KG1 (cell line): ENCODE results near the gene FLT4.

ENCODE experiments used
- DNase-seq: peaks from one replicate; lab custom pipeline; 2025; lab: John Stamatoyannopoulos, UW

Gene FLT4

DNA sequence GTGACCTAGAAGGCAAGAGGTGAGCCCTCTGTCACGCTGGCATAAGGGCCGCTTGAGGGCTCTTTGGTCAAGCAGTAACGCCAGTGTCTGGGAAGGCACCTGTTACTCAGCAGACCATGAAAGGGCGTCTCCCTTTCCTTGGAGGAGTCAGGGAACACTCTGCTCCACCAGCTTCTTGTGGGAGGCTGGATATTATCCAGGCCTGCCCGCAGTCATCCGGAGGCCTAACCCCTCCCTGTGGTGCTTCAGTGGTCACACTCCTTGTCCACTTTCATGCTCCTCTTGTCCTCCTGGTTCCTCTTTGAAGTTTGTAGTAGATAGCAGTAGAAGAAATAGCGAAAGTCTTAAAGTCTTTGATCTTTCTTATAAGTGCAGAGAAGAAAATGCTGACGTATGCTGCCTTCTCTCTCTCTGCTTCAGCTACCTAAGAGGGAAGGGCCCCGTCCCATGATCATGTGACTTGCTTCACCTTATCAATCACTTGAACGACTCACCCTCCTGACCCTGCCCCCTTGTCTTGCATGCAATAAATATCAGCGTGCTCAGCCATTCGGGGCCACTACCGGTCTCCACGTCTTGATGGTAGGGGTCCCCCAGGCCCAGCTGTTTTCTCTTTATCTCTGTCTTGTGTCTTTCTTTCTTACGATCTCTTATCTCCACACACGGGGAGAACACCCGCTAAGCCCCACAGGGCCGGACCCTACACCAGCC, 41.4 kb downstream of the FLT4 start:
- DNase-seq = no peak

DNA sequence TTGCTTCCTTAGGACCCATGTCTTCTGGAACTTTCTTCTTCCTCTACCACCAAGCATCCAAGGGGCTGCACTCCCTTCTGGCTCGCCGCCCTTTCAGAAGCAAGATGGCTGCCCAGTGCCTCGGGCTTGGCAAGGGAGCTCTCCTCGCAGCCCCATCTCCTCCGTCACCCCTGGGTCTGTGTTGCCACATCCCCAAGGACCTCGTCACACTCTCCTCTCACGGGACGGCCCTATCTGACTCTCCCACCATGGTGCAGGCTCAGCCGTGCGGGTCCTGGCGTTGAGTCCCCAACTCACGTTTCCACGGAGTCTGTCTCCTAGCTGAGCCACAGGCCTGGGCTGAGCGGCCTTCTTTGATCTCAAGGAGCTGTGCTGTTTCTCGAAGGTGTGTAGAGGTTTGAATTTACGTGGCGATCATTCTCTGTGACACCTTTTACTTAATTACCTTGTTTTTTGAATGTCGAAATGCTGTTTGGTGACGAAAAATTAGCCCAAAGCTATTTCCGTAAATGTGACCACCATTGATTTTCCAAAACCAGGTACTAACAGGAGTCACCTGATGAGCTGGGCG, 43.1 kb downstream of the FLT4 start:
- DNase-seq = no peak

DNA sequence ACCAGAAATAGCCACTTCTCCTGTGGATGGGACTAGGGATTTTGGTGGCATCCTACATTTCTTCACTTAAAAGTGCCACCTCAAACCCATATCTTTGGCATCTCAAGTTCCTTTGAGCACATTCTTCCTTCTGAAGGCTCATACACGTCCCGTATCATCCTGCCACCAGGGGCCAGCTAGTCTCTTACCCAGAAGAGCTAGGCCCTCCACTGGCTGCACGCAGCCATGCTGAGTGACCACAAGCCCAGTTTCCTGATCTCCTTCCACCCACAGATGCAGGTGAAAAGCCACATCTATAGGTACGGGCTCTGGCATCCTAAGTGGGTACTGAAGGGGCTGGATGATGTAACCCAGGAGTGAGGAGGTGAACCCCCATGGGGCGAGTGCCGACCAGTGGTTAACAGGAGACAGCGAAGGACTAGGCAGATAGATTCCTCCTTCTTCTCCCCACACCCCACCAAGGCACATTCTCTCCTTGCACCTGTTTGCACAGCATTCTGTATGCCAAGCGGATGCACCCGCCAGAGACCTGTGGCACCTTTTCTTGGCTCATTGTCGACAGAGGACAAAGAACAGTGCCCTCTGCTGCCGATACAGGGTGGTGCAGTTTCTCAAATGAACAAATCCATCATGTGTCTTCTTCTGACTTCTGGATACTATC, 43.7 kb downstream of the FLT4 start:
- peak; percentile 21 for DNase-seq

DNA sequence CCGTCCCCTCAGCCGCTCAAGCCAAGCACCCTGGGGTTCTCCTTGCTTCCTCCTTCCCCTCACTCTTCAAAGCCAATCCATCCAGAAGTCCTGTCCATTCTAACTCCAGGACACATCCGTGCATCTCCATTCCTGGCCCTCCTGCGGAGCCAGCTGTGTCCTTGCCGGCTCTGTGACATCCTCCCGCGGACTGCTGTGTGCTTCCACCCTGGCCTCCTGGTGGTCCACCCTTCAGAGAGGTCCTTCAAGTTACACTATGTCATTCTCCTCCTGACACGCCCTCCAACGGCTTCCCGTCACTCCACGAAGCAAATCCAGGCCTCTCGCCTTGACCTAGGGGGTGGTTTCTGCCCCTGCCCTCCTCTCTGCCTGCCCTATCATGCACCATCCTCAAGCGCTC, 45.1 kb downstream of the FLT4 start:
- DNase-seq = no peak

DNA sequence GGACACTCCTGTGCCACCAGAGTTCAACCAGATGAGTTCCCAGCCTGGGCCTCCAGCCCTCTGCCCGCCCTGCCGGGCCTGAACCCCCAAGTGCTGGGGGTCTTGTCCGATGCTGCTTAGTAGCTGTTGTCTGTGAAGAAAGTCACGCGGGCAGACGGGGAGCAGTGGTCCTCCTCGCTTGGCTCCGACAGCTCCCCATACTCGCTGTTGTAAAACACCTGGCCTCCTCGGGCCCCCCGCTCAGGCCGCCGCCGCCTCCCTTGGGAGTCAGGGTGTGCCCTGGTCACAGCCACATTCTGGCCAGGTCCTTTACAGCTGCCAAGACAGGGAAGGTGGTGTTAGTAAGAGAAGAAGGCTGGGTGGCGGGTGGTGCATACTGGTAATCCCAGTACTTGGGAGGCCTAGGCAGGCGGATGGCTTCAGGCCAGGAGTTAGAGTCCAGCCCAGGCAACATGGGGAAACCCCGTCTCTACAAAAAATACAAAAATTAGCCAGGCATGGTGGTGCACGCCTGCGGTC, 46.3 kb downstream of the FLT4 start:
- DNase-seq = no peak

DNA sequence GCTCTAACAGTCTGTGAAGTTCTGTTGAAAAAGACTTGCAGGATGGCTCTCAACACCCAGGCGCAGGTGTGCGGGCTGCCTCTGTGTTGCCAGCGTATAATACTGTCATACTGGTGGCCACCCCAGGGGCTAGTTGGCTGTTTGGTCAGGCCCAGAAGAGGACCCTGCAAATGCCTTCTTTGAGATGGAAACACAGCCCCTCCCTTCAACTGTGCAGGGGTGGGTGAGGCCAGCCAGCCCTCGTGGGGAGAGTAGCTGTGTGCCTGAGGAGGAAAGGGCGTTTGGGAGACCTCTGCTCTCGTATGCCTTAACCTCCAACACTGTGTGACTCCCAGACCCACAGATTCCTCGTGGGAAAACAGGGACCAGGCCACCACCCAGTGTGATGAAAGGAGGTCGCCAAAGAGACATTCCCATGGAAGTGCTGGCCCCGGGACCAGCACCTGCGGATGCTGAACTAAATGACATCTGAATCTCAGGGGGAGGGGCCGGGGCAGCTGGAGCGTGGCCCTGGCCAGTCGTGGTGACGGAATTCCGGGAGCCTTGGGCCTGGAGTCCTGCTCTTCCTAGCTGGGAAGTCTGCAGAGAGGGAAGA, 46.8 kb downstream of the FLT4 start:
- no peak for DNase-seq

DNA sequence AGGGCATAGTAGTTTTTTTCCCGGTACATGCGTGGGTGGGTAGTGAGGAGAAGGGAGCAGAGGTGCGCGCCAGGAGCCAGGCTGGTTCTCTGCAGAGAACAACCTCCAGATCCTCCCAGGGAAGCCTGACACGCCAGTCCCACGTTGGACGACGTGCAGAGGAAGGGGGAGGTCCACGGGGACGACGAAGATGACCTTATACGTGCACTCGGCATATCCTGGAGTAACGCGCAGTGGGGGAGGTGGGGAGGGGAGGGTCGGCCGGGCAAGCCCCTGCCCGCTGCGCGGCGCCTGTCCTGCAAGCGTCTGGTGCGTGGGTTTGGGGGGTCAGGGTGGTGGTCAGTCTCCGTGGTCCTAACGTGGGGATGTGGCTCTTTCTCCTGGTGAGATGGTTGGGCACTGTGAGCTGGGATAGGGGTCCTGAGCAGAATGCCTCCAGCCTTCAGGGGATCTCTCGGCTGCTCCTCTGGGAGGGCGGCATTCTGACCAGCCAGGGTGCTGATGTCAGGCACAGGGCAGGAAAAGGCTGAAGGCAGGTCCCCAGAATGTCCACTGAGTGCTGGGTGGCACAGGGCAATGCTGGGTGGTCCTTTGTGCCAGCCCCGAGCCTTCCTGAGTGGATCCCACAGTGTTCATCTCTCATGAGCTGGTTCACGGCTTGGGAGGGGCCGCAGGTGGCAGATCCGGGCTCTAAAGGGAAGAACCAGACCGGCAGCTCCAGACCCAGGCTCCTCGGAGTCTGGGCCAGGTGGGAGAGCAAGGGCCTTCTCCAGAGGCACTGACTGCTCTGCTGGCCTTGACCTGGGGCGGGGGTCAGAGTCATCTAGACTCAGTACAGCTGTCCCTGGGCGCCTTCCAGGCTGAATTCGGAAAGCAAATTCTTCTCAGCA, 47.6 kb downstream of the FLT4 start:
- DNase-seq = no peak

DNA sequence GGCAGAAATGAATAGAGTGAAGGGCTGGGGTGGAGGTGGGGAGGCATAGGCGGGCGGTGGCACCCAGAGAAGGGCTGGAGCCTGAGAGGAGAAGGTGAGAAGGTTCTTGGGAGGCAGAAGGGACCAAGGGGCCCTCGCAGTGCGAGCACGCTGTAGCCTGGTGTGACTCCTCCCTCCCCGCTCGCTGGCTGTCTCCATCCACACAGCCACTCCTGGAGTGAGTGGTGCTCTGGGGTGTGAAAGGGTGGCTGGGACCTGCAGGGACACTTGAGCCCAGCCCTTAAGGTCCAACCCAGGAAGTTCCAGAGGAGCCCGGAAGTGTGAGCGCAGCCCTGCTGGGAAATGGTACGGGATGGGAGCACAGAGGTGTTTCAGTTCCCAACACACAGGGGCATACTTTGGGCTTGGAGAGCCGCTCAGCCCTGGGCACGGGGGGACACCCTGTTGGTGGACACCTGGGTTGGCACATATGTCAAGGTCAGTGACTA, 48.8 kb downstream of the FLT4 start:
- DNase-seq = no peak

DNA sequence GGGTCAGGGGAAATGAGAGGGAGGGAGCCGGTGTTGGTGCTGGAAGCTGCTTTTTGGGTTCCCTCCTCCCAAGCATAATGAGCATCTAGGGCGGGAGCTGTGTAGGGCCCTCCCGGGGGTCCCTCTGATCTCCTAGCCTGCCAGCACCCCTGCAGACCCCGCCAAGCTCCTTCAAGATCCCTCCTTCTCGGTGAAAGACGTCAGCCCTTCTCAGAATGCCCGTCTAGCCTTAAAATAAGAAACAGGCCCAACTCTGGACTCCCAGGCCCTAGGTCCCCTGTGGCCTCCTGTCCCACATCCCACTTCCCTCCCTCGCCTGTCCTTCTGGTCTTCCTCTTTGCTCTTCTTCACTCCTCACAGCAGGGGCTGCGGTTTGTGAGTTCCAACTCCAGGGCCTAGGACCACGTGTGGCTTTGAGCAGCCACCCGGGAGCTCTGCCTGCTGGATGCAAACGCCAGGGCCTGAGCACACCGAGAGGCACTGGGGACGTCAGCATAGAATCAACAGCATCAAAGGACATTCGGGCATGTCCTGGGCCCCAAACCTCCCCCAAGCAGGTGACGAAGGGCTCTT, 49.3 kb downstream of the FLT4 start:
- DNase-seq = no peak

DNA sequence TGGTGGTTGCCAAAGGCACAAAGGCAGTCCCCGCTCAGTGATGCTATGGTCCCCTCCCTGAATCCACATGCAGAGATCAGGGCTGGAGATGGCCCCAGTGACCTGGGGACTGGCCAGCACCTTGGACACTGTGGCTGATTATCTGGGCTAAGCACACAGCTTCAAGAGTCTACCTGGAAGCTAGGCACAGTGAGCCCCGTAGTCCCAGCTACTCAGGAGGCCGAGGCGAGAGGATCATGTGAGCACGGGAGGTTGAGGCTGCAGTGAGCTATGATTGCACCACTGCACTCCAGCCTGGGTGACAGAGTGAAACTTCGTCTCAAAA, 49.8 kb downstream of the FLT4 start:
- no peak for DNase-seq

DNA sequence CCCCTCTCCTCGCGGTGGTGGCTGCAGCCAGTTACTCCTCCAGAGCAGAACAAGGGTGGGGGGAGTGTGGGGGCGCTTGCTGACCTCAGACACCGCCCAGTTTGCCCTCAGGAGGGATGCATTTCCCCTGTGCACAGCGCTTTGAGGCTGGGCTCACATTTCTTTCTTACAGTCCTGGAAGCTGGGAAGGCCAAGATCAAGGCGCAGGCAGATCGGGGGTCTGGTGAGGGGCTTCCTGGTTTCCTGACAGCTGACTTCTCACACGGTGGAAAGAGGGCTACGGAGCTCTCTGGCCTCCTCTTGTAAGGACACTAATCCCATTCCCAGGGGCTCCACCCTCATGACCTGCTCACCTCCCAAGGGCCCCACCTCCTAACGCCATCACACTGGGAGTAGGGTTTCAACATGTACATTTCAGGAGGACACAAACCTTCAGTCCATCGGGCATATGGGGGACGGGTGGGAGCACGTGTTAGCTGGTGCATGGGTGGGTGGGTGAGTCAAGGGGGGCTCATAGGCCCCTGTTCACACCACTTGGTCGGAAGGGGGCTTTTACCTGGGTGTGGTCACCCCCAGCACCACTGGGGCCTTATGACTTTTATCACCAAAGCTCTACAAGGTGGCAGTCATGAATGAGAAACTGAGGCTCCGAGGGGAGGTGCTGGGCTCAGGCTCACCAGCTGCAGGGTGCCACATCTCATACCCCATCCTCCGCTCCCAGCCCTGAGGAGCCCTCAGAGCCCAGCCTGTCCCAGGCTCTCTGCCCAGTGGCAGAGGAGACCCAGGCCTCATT, 50.4 kb downstream of the FLT4 start:
- DNase-seq = no peak

DNA sequence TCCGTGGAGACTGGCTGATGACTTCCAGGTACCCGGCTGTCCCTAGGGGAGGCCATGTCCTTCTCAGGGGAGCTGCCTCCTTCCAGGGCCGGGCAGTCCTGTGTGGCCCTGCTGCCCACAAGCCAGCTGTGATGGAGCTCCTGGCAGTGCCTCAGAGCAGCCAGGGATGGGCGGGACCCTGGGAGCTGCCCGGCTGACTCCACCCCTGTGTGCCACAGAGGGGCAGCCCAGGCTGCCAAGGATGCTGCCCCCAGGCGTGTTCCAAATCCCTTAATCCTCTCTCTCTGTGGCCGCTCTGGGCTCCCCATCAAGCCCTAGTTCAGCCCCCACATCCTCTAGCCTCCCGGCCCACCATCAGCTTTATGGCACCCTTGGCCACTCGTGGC, 51.1 kb downstream of the FLT4 start:
- no peak for DNase-seq

DNA sequence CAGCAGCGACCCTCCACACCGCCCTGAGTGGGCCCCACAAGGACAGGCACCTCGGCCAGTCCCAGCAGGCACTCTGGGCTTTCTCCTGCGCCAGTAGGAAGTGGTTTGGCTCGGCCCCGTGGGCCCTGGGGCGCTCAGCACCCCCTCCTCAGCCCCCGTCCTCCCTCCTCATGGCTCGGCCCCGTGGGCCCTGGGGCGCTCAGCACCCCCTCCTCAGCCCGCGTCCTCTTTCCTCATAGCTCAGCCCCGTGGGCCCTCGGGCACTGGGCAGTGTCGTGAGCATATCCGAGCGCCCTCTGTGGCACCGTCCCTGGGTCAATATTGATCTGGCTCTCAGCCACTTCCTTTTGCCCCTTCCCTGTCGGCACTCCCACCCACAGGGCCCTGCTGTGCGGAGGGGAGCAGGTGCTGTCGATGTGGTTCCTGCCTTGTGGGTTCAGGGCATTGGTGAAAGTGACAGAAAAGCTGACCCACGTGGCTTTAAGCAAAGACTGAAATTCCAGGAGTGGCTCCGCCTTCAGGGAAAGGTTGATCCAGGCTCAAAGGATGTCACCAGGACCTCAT, 52.6 kb downstream of the FLT4 start:
- DNase-seq = no peak

DNA sequence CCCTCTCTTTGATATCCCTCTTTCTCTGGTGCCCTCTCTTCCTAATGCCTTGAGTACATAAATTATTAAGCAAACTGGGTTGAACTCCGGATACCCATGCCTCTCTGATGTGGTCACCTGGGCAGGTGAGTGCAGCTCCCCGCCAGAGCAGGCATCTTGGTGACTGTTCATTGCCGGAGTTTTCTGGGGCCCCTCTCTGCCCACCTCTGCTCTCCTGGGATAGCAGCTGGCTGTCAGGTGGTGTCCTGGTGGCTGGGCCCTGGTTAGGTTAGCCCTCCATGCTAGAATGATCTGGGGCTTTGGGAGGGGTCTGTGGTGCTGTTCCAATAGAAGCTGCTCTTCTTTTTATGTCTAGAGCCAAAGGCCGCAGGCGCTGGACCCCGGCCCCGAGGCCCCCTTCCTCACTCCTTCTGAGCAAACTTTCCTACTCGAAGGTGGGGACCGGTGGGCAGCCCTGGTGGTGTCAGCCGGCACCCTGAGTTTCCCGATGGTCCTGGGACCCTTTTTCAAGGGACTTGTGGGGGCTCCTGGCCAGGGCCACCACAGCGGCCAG, 53.2 kb downstream of the FLT4 start:
- DNase-seq = no peak

DNA sequence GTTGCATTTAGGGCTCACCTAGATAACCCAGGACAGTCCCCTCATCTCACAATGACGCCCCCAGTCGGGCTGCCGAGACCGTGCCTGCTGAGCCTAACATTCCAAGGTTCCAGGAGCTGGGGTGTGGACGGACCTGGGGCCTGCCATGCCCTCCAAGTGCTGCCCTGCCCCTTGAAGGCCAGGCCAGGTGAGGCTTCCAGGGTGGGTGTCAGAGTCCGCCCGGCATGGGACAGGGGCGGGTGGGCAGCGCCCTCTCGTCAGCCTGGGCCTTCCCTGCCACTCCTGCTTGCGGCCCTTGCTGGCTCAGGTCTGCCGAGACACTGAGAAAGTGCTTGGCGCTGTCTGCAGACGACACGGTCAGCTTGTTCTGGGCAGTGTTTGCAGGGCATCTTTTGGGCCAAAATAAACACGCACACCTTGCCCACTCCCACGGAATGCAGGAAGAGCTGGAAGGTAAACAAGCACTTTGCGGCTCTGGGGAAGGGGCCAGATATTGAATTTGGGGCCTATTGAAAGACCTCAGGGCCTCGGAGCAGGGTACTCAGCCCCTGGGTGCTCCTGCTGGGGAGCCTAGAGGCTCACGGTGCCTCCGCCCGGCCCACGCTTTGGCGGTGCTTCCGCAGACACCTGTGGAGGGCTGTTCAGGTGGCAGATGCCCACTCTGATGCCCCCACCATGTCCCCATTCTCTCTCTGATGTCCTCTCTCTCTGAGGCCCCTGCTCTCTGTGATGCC, 53.9 kb downstream of the FLT4 start:
- no peak for DNase-seq

DNA sequence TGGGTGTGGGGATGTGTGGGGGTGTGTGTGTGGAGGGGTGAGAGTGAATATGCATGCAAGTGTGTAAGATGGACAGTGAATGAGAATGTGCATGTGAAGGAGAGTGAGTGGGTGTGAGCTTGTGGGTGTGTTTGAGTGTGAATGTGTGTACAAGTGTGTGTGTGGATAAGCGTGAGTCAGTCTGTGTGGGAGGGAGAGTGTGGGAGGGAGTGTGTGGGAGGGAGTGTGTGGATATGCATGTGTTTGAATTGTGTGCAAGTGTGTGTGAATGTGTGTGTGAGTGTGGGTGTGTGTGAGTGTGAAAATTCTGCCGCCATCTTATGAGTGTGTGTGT, 54.4 kb downstream of the FLT4 start:
- no peak for DNase-seq

DNA sequence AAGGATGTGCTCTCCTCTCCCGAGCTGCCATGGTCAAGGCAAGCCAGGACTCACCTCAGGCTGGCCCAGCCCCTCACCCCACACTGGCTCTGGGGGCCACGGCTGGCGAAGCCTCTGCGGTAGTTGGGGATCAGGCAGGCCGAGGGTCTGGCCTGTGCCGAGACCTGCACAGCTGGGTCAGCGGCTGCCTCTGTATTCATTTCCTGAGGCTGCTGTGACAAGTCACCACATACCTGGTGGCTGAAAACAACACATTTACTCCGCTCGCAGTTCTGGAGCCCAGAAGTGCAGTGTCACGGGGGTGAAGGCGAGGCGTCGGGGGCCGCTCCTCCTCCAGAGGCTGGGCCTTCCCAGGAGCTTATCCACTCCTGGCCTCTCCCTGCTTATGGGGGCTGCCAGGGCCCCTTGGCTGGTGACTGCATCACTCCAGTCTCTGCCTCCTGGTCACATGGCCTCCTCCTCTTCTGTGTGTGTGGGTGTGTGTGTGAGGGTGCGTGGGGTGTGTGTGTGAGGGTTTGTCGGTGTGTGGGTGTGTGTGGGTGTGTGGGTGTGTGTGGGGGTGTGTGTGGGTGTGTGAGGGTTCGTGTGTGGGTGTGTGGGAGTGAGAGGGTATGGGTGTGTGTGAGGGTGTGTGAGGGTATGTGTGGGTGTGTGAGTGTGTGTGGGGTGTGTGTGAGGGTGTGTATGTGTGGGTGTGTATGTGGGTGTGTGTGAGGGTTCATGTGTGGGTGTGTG, 54.9 kb downstream of the FLT4 start:
- DNase-seq = no peak

DNA sequence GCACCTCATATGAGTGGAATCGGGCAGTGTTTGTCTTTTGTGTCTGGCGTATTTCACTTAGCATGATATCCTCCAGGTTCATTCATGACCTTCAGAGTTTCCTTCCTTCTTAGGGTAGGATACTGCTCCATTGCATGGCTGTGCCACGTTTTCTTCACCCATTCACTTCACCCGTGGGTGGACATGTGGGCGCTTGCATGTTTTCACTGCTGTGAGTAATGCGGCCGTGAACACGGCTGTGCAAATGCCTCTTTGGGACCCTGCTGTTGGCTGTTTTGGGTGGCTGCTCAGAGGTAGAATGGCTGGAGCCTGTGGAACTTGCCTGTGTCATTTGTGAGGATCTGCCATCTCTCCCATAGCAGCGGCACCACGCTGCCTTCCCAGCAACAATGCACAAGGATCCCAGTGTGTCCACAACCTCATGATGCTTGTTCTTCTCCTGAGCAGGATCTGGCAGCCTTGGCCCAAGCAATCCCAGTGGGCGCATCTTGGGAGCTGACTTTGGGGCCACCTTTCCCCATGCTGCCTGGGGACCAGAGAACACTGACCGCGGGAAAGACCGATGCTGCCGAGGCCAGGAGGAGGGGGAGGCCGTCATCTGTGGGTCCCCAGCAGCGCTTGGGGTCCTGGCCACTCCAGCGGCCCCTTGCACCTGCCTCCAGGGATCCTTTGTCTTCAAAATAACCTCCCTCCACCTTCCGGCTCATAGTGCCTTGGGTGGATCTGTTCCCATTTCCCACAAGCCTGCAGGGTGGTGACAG, 55.8 kb downstream of the FLT4 start:
- no peak for DNase-seq
